Subcutaneous adipose tissue (tissue), 4 donors: Measurements from ENCODE around the gene DLGAP1. TPM values are rescaled to one million over a fixed set of nuclear protein-coding genes. Genes with fewer than 3 reads are reported as not detected.

Source experiments
- CTCF ChIP-seq: fragments of 450-650 bp; IDR thresholded peaks from one replicate; pipeline ENCODE4 v1.5.1; 2016; ENCODE audit warnings: low read depth, mild to moderate bottlenecking, control low read depth, antibody characterized with exemption, moderate library complexity
- total RNA-seq, 4 donors: library from RNA; depleted of rRNA; stranded (reverse); fragments of >200 nt; gene quantifications; one replicate each; pipeline ENCODE4 v1.1.0, GENCODE V29; 2016

The DLGAP1 gene
- total RNA-seq, 4 donors from 2014 or later: 0.44 to 3.3 (median 0.99) TPM

- no peak for TF ChIP-seq CTCF
Measured at GRCh38 chr18:4232656-4233055, 222.5 kb downstream of the DLGAP1 start.

- no peak for TF ChIP-seq CTCF
Measured at GRCh38 chr18:4231260-4231659, 223.8 kb downstream of the DLGAP1 start.

GRCh38 chr18:4230450-4231168 is 224.5 kb downstream of the DLGAP1 start:
- TF ChIP-seq CTCF: no peak

GRCh38 chr18:4224031-4224704 is 230.9 kb downstream of the DLGAP1 start:
- no peak for TF ChIP-seq CTCF

- no peak for TF ChIP-seq CTCF
Measured at GRCh38 chr18:4211111-4211837, 243.8 kb downstream of the DLGAP1 start.

GRCh38 chr18:4208366-4208765 is 246.7 kb downstream of the DLGAP1 start:
- TF ChIP-seq CTCF: no peak

- no peak for TF ChIP-seq CTCF
Measured at GRCh38 chr18:4207383-4207985, 247.6 kb downstream of the DLGAP1 start.
